ENCODE results near the gene CSMD2. TPM values are rescaled to one million over a fixed set of nuclear protein-coding genes. Genes with fewer than 3 reads are reported as not detected.

CSMD2 gene
- total and polyA plus RNA-seq, 2 of the 8 experiments (the other 6 are each of a cell fraction or from before 2014, with no cell fraction given) = 7.0 to 14.7 TPM

- H2BK20ac ChIP-seq (ENCODE audit: low read length) = peak overlapping the region; percentile 90; the same call in 1 of the 2 replicates
- no peak for TF ChIP-seq BACH1 (IDR thresholded peaks at IDR 0.05; ENCODE audit: low read length)
- TF ChIP-seq POLR2A (IDR thresholded peaks at IDR 0.05; ENCODE audit: control extremely low read depth in 1 of 2, low read depth in 2 of 2, low read length in 2 of 2) = no peak
- 0 out of 2 replicates have a peak, but pooled peaks have one; percentile 31 for TF ChIP-seq TAF1 (IDR thresholded peaks at IDR 0.05; ENCODE audit: low read depth, low read length)
- no peak for TF ChIP-seq EZH2 (IDR thresholded peaks at IDR 0.05; ENCODE audit: low read depth, low read length, severe bottlenecking)
- no peak; the same call in 1 of the 2 replicates for TF ChIP-seq RBBP5 (IDR thresholded peaks at IDR 0.05; ENCODE audit: borderline replicate concordance, low read depth, low read length)
- no peak for TF ChIP-seq RFX5 (IDR thresholded peaks at IDR 0.05; ENCODE audit: borderline replicate concordance, low read depth, low read length)
- TF ChIP-seq ASH2L (IDR thresholded peaks at IDR 0.05; ENCODE audit: low read length) = no peak
- TF ChIP-seq USF2 (IDR thresholded peaks at IDR 0.05; ENCODE audit: low read length) = no peak
- TF ChIP-seq, protein P1, sequence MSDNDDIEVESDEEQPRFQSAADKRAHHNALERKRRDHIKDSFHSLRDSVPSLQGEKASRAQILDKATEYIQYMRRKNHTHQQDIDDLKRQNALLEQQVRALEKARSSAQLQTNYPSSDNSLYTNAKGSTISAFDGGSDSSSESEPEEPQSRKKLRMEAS (IDR thresholded peaks at IDR 0.05) = peak; percentile 72; the same call in 1 of the 2 replicates
Observed at GRCh38 chr1:34163792-34164731, 968 bp downstream of the CSMD2 start.

More at GRCh38 chr1:34163792-34164731, 968 bp downstream of the CSMD2 start:
- DNase-seq (ENCODE audit: low read depth in 1 of 2, low spot score in 2 of 2) = peak in 1 of 2 experiments; percentile 68
- ChIA-PET CTCF (ENCODE audit: partially characterized antibody) (interaction anchor here (0.5 to 2.6 kb wide), 29 partner anchors 8 to 579 kb away, joined by 3 to 26 read pairs (median 5); partner anchors contain the start of gene C1orf94), POLR2A (ENCODE audit: partially characterized antibody) (interaction anchor here (0.6 to 7.0 kb wide), 9 partner anchors 8 to 50 kb away, joined by 3 to 82 read pairs (median 4); partner anchors contain the start of gene C1orf94)
- peaks cover 0 to 5% (median 0%) of the 10 kb centered on the region in 4 experiments; a peak in 1 of 8 replicates for H3K36me3 ChIP-seq (ENCODE audit: control insufficient read depth in 2 of 4, insufficient read depth in 4 of 4, low read length in 3 of 4)
- H2BK15ac ChIP-seq (ENCODE audit: low read length) = no peak overlapping the region
- no peaks in the 10 kb centered on the region for H3K9me3 ChIP-seq (ENCODE audit: insufficient read depth in 2 of 2, low read depth in 1 of 2, low read length in 1 of 2)
- H3K79me2 ChIP-seq (ENCODE audit: control insufficient read depth in 1 of 2, insufficient read depth in 2 of 2, low read length in 2 of 2) = peaks cover 12 to 48% of the 10 kb centered on the region in 2 experiments
- H3K23me2 ChIP-seq (ENCODE audit: low read depth, low read length) = peaks cover 35% of the 10 kb centered on the region
- no peak overlapping the region; the same call in 1 of the 2 replicates for H2AFZ ChIP-seq (ENCODE audit: low read length)
- H3K4me1 ChIP-seq (replicated peaks in 1 of 4; ENCODE audit: control insufficient read depth in 3 of 4, insufficient read depth in 4 of 4, low read length in 3 of 4) = peaks cover 5 to 20% (median 10%) of the 10 kb centered on the region in 4 experiments
- H4K5ac ChIP-seq (ENCODE audit: insufficient read length, low read depth, low read length) = no peak overlapping the region
- H3K14ac ChIP-seq (ENCODE audit: insufficient read length) = no peak overlapping the region
- peaks cover 3 to 7% of the 10 kb centered on the region in 2 experiments for H4K20me1 ChIP-seq (replicated peaks in 1 of 2; ENCODE audit: control insufficient read depth in 1 of 2, insufficient read depth in 2 of 2, low read length in 2 of 2)
- peaks cover 10% of the 10 kb centered on the region; the same call in 1 of the 2 replicates for H3K79me1 ChIP-seq (ENCODE audit: low read depth, low read length)
- H2BK5ac ChIP-seq (ENCODE audit: low read depth, low read length) = 0 out of 2 replicates have a peak overlapping the region, but pooled peaks have one; percentile 71
- peak overlapping the region; percentile 75 for H3K56ac ChIP-seq (replicated peaks; ENCODE audit: insufficient read length, low read depth, low read length)
- H3K18ac ChIP-seq (ENCODE audit: extremely low read depth, low read length) = peak overlapping the region; percentile 94
- H3K27me3 ChIP-seq (replicated peaks in 1 of 4; ENCODE audit: control insufficient read depth in 3 of 4, extremely low read depth in 1 of 4, insufficient read depth in 3 of 4, low read length in 3 of 4) = no peaks in the 10 kb centered on the region
- no peak overlapping the region for H2AK5ac ChIP-seq (ENCODE audit: low read depth, low read length)
- no peak overlapping the region for H3K23ac ChIP-seq (ENCODE audit: insufficient read length)
- H3K4me3 ChIP-seq (ENCODE audit: extremely low read depth in 1 of 4, insufficient read depth in 2 of 4, low read depth in 3 of 4, low read length in 4 of 4) = peak overlapping the region; percentile 80 to 90 (median 82)
- no peak overlapping the region for H2BK120ac ChIP-seq (replicated peaks; ENCODE audit: low read depth, low read length)
- no peak for FAIRE-seq
- H4K8ac ChIP-seq (ENCODE audit: extremely low read depth, insufficient read depth, low read length) = peak overlapping the region; percentile 83
- peak overlapping the region; percentile 82 for H3K4ac ChIP-seq (replicated peaks; ENCODE audit: insufficient read length, low read depth, low read length)
- WGBS, 2 experiments (ENCODE audit: extremely low coverage in 1 of 2, insufficient coverage in 1 of 2, insufficient read length in 1 of 2, insufficient replicate concordance in 2 of 2, low coverage in 1 of 2, low lambda C conversion rate in 2 of 2, missing lambda C conversion rate in 1 of 2) = 2% methylated on average over 44 of the region's 75 CpGs; no CpG with 5 or more reads in 1 of the 2 experiments
- H3K9ac ChIP-seq (replicated peaks in 1 of 4; ENCODE audit: extremely low read depth in 1 of 4, low read depth in 3 of 4, low read length in 3 of 4) = peak overlapping the region; percentile 48 to 86 (median 54); a peak in 6 of 7 replicates
- 0 out of 2 replicates have a peak overlapping the region, but pooled peaks have one; percentile 39 for H2BK12ac ChIP-seq (ENCODE audit: low read depth, low read length)
- peak overlapping the region; percentile 90 for H4K91ac ChIP-seq (replicated peaks; ENCODE audit: insufficient read length, low read length)
- H3K27ac ChIP-seq (ENCODE audit: low read depth, low read length) = no peak overlapping the region
- peak overlapping the region; percentile 87 to 94 for H3K4me2 ChIP-seq (ENCODE audit: insufficient read depth in 1 of 2, low read depth in 2 of 2, low read length in 2 of 2)
